ENCODE results near the gene SMAD7. TPM values are rescaled to one million over a fixed set of nuclear protein-coding genes. Genes with fewer than 3 reads are reported as not detected.

The SMAD7 gene
- total RNA-seq, 1 donor from 2014 or later: 17.7 TPM

GRCh38 chr18:48944634-48945033 lies 6.1 kb downstream of the SMAD7 start:
- DNase-seq: no peak

GRCh38 chr18:48943736-48944527 lies 6.8 kb downstream of the SMAD7 start:
- no peak for DNase-seq

GRCh38 chr18:48943333-48943732 lies 7.4 kb downstream of the SMAD7 start:
- no peak for DNase-seq

- no peak for DNase-seq
These were observed 8.1 kb downstream of the SMAD7 start for GRCh38 chr18:48942554-48943261.

GRCh38 chr18:48942086-48942485 lies 8.7 kb downstream of the SMAD7 start:
- no peak for DNase-seq

- DNase-seq: no peak
These were observed 9.1 kb downstream of the SMAD7 start for GRCh38 chr18:48941672-48942071.

- DNase-seq: no peak
These were observed 9.7 kb downstream of the SMAD7 start for GRCh38 chr18:48940854-48941611.

- peak; percentile 86 for DNase-seq
These were observed 11.3 kb downstream of the SMAD7 start for GRCh38 chr18:48939205-48940097.

- peak; percentile 62 for DNase-seq
These were observed 11.9 kb downstream of the SMAD7 start for GRCh38 chr18:48938827-48939204.

GRCh38 chr18:48937869-48938750 lies 12.7 kb downstream of the SMAD7 start:
- no peak for DNase-seq

GRCh38 chr18:48935433-48935774 lies 15.4 kb downstream of the SMAD7 start:
- no peak for DNase-seq

- peak; percentile 68 for DNase-seq
These were observed 15.9 kb downstream of the SMAD7 start for GRCh38 chr18:48934723-48935432.

- DNase-seq: peak; percentile 67
These were observed 16.4 kb downstream of the SMAD7 start for GRCh38 chr18:48934415-48934722.

GRCh38 chr18:48933578-48934414 lies 17.0 kb downstream of the SMAD7 start:
- no peak for DNase-seq

- no peak for DNase-seq
These were observed 17.8 kb downstream of the SMAD7 start for GRCh38 chr18:48932822-48933510.

GRCh38 chr18:48932462-48932818 lies 18.3 kb downstream of the SMAD7 start:
- no peak for DNase-seq

GRCh38 chr18:48931680-48932461 lies 18.9 kb downstream of the SMAD7 start:
- no peak for DNase-seq

- DNase-seq: no peak
These were observed 19.8 kb downstream of the SMAD7 start for GRCh38 chr18:48930926-48931325.
